ENCODE data around the gene MFF. TPM values are rescaled to one million over a fixed set of nuclear protein-coding genes. Genes with fewer than 3 reads are reported as not detected.
"Not testable (repeated sequence)": the region's sequence is repeated elsewhere in the genome, so short reads cannot be mapped to it uniquely, and the experiment has no call there.

The MFF gene
- total RNA-seq, 1 donor from 2014 or later = 103 TPM

DNA sequence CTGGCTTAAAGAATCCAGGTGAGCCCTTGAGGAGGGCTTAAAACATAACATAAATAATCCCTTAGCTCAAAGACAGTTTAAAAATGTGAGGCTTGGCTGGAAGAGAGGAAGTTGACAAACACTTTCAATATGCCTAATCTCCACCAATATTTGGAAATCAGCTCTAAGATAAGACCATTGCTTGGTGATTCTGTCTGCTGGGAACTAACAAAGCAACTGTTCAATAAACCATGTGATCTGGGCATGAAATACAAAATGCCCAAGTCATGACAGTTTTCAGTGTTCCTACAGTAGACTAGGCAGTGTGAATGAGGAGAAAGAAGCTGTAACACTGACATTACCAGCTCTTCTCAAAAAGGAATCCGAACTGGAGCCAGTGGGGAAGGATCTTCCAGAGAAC, 10.7 kb downstream of the MFF start:
- no peak for DNase-seq (ENCODE audit: low read depth)

DNA sequence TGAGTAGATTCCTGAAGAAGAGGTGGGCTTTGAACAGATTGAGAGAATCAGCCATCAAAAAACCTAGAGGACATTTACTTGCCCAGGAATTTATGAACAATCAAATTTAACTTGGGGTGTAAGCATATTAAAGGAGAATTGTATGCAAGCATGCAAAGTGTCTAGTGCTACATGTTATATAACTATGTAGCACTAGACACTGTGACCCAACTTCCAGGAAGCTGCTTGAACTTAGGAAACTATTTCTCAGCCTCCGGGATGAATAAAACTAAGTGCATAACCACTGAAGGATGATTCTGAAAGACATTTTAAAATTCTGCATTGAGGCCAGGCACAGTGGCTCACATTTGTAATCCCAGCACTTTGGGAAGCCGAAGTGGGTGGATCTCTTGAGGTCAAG, 12.4 kb downstream of the MFF start:
- no peak for DNase-seq (ENCODE audit: low read depth)

DNA sequence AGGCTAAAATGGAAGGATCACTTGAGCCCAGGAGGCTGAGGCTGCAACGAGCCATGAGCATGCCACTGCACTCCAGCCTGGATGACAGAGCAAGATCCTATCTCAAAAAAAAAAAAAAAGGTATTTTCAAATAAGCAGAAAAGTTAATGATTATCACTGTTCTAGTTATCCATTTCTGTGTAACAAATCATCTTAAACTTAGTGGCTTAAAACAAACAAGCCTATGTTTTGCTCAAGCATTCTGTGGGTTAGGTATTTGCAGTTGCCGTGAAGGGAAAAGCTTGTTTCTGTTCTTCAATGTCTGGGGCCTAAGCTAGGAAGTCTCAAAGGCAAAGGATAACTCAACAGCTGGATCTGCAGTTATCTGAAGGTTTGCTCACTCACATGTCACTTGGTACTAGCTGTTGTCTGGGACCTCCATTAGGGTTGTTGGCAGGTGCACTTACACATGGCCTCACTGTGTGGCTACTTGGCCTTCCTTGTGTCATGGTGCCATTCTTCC, 14.1 kb downstream of the MFF start:
- DNase-seq (ENCODE audit: low read depth) = no peak

DNA sequence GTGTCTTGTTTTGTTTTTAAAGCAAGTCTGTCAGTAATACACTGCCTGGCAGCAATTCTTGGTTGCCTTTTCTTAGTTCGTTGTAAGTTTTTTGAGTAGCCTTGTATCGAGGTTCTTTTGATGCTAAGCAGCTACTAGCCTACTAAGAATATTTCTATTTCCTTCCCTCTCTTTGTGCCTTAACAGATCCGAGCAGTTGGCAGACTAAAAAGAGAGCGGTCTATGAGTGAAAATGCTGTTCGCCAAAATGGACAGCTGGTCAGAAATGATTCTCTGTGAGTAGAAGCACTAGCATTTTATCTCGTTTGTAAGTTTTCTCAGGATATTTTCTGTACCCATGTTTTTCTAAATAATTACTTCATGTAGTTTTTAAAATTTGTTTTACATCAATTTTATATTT, 15.1 kb downstream of the MFF start:
- DNase-seq (ENCODE audit: low read depth) = no peak

DNA sequence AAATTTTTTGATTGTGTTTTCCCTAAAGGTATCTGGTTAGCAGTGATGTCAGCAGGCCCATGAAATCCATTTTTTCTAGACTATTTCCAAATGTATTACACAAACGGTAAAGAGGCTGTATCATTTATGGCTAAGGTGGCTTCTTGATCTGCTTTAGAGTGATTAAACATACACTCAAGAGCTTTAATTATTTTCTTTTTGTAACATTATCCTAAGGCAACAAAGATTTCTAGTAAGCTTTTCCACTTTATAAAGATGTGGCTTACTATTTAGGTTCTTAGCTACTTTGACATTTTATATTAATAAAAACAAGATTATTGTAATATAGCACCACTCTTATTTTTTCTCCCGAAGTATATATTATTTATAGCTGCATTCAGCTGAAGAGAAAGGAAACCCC, 16.5 kb downstream of the MFF start:
- DNase-seq (ENCODE audit: low read depth) = no peak

DNA sequence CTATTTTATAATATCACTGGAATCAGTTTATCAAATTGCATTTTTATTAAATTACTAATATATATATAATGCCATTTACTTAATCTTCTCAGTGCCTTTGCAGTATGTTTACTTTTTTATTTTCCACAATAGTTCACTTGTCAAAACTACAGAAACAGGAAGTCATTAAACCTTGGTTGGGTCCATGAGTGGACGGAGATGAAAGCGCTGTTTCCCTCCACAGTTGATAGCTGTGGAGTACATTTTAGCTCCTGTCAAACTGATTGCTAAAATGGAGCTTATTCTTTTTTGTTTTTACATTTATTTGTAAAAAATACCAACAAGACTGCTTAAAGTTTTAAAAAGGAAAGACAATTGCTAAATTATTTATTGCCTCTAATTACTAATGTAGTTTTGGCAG, 19.2 kb downstream of the MFF start:
- DNase-seq (ENCODE audit: low read depth) = no peak

DNA sequence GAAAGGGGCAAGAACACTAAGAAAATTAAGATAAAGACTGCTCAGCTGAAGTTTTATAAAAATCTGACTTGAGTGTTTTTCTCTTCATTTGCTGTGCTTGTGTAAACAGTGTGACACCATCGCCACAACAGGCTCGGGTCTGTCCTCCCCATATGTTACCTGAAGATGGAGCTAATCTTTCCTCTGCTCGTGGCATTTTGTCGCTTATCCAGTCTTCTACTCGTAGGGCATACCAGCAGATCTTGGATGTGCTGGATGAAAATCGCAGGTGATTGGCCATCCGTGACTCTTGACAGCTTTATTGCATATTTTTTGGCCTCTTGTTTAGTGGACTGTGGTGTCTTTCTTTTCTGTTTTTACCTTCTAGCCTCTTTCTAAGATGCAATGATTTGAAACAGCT, 22.1 kb downstream of the MFF start:
- DNase-seq (ENCODE audit: low read depth) = no peak

DNA sequence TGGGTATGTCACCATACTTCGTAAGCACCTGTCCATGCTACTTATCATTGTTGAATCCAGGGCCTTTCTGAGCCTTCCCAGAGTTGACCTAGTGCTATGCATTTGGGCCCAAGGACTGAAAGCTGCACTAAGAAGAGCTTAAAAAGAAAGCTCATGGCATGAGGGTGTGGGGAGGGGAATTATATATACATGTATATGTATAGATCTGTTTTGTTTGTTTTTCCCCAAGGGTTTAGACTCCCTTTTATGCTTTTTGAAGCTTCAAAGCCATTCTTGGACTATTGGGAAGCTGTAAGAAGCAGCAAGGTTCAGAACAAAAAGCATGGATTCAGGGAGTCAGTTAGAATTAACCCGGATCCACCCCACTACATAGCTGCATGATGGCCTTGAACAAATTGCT, 23.3 kb downstream of the MFF start:
- no peak for DNase-seq (ENCODE audit: low read depth)

DNA sequence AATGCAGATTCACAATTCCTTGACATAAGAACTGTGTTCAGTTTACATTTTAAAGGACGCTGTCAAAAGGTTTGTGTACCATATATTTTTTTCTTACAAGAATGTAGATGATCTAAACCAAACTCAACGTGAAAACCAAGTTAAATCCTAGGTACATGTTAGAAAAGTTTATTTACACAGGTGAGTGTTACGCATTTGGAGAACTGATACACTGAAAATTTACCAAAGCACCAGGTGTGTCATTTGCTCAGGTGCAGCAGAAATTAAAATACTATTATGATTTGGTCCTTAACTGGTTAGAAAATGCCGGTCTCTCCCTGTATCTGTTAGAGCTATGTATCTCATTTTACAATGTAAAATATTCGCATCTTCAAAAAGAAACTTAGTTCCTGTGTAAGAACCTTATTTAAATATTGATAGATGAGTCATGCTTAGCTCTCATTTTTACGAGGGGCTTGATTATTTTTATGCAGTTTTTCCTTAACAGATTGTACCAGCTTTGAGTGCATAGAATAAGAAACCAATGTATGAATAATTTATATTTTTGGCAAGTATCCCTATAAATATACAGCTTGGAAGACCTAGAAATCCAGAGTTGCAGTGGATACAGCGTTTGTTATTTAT, 25.1 kb downstream of the MFF start:
- no peak for DNase-seq (ENCODE audit: low read depth)

DNA sequence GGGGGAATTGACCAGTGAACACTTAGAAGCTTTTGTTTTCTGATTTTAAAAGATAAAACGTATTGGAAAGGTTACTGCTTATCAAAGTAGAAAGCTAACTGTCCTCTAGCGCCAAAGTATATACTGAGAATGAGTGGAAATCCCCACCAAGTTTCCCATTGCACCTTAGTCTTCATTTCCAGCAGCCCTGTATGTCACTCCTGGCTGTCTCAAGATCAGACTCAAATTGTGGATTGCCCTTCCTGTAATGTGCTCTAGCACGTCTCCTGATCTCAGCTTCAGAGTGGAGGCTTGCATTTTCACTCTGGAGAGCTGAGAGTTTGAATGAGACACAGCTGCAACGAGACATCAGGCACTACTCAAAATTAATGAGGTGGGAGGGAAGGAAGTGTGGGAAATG, 26.6 kb downstream of the MFF start:
- no peak for DNase-seq (ENCODE audit: low read depth)

DNA sequence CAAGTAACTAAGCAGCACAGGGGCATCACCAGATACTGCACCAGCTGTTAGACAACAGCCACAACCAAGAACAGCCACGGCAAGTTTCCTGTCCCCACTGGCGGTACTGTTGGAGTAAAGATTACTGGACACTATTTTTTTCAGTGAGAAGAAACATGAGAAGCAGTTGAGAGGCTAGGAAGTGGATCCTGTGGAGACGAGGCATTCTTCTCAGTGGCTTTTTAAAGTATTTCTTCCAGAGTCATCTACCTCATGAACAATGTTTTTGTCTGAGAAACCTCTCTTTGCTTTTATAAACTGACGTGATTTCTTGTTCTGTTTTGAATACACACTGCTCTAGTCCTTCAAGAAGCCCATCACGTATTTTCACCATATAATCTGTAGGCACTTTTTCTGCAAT, 35.3 kb downstream of the MFF start:
- DNase-seq (ENCODE audit: low read depth) = peak; percentile 50

DNA sequence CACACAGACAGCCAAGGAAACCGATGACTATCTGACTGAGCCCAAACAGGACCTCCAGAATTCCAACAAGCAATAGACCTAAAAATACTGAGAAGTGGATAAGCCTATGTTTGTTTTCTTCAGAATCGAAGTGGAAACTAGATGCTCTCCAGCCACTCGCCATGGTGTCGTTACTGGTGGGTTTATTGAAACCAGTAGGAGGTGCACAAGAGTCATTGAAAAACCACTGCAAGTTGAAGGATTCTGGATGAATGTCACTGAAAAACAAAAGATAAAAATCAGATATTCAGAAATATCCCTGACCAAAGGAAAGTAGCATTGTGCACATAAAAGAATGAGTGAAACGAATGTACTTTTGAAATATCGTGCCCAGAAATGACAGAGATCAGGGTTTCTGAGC, 38.7 kb downstream of the MFF start:
- no peak for DNase-seq (ENCODE audit: low read depth)

DNA sequence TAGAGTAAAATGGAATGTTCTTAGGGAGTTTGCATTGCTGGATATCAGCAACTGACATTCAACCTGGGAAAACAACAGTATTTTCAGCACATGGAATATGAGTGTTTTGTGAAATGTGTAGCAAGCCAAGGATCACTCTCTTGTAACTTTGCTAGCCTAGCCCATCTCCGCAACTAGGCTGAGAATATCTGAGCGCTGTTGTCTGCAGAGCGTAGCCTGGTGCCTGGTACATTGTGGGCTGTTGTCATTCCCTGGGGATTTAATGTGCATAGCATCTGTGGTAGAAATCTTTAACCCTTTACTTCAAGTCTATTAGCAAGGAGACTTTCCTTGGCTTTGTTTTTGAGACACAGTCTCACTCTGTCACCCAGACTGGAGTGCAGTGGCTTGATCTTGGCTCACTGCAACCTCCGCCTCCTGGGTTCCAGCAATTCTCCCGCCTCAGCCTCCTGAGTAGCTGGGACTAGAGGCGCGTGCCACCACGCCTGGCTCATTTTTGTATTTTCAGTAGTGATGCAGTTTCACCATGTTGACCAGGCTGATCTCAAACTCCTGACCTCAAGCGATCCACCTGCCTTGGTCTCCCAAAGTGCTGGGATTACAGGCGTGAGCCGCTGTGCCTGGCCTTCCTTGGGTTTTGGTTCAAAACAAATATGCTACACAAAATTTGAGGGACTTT, 39.7 kb downstream of the MFF start:
- not testable (repeated sequence) for DNase-seq (ENCODE audit: low read depth)

DNA sequence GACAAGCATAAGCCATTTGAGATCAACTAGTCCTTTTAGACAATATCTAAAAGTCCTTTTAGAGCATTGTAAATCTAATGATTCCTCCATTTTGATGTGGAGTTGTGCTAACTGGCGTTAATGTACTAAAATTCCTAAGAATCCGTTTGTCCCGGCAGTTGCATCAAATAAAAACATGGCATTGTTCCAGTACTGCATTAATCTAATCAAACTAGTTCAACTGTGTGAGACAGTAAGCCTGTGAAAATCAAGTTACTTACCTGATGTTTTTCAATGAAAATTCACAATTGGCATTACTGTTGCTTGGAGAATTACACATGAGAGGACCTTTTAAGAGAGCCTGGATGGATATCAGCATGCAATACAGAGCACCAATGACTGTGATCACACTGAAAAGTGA, 40.8 kb downstream of the MFF start:
- no peak for DNase-seq (ENCODE audit: low read depth)

DNA sequence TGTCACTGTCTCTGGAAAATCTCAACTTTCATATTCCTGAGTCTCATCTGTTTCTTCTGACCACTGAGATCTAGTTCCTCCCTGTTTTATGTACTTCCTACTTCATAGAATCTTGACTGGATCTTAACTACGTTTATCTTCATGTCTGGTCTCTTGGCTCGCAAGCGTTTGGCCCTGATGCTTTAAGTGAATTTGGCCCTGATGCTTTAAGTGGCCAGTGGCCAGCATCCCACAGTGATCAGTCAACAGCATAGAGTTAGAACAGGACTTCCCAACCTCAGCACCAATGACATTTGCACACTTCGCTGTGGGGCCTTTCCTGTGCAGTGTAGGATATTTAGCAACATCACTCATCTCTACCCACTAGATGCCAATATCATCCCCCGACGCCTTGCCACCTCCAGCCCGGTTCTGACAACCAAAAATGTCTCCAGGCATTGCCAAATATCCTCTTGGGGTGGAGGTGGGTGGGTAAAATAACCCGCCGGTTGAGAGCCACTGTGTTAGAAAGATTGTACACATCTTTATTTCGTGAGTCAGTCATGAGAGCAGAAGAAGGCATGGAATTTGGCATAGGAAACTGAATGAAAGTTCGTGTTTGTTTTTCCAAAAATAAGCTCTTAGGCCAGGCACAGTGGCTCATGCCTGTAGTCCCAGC, 41.8 kb downstream of the MFF start:
- DNase-seq (ENCODE audit: low read depth) = peak; percentile 21

DNA sequence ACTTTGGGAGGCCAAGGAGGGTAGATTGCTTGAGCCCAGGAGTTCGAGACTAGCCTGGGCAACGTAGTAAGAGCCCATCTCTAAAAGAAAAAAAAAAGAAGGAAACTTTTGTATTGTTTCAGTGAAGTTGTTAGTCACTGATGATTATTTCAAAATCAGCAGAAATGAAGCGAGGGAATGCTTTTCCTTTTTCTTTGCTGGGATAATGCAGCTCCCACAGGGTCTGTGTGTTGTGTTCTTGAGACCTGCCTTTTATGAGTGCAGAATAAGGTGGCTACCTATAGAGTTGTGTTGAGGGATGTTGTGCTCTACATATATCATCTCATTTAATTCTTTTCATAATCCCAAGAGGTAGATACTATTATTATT, 42.4 kb downstream of the MFF start:
- DNase-seq (ENCODE audit: low read depth) = no peak

DNA sequence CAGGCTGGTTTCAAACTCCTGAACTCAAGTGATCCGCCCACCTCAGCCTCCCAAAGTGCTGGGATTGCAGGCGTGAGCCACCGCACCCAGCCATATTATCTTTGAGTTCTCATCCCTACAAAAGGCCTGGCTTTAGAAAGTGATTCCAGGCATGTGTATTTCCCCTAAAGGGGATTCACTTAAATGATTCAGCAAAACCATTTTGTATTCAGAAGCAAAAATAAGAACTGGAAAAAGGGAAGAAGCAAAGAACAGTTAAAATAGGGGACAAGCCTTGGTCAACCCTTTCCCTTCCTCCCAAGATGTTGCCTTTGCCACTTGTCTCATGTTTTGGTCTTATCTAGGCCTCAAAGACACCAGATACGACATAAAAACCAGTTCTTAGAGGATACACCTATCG, 43.5 kb downstream of the MFF start:
- DNase-seq (ENCODE audit: low read depth) = no peak

DNA sequence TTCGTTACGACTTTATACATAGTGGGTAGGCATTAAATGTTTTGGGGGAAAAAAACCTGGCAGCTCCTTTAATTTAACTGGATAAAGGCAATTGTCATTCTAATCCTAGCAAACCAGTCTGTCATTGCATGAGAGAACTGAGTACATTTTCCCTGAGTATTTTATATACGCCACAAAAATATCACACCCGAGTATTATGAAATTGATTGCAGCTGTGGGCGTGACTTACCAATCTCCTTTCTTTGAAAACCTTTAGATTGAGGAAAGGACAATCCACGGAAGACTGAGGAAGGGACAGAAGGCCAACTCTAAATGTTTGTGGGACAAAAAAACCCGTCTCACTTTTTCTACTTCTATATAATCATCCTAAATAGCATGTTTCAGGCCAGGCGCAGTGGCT, 45.0 kb downstream of the MFF start:
- no peak for DNase-seq (ENCODE audit: low read depth)

DNA sequence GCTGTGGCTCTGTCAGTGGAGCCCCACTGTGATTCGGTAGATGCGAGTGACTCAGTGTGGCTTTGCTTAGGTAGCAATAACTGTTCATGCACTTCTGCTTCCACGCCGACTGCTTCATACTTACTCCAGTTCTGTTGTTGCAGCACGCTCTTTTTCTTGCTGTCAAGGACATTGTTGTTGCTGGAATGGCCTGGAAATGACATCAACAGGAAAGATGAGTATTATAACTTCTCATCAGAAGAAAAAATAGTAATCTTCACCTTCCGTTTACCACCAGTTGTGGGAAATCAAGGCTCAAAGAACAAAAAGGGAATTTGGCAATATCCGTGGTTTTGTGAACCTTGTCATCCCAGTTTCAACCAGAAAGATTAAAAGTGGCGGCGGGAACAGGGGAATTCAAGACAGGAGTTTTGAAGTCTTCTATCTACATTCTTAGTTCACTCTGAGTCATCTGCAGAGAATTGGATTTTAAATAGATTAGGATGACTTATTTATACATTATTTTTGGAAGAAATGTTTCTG, 45.8 kb downstream of the MFF start:
- no peak for DNase-seq (ENCODE audit: low read depth)

DNA sequence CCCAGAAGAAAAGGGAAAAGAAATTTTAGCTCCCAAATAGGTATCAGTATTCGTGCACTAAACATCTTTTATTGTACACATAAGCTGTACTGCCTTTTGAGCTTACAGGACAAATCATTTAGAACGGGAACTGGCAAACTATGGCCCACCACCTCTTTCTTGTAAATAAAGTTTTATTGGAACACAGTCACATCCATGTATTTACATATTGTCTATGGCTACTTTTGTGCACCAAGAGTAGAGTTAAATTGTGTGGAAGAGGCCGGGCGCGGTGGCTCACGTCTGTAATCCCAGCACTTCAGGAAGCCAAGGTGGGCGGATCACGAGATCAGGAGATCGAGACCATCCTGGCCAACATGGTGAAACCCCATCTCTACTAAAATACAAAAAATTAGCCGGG, 48.3 kb downstream of the MFF start:
- DNase-seq (ENCODE audit: low read depth) = no peak

DNA sequence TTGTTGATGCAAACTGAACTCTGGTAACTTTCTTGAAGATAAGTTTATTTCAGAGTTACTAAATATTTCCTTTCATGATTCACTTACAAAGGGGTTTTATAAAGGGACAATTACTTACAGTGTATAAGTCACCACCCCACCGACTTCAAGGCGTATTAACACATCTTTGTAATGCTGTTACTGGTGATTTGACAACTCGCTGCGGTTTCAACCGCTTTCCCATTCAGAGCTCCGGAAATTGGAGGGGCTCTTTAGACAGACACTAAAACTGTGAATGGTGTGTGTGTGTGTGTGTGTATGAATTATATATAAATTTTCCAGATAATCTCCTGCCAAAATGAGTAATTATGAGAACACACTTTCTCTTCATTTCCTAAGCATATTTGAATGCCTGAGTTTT, 49.1 kb downstream of the MFF start:
- DNase-seq (ENCODE audit: low read depth) = no peak

DNA sequence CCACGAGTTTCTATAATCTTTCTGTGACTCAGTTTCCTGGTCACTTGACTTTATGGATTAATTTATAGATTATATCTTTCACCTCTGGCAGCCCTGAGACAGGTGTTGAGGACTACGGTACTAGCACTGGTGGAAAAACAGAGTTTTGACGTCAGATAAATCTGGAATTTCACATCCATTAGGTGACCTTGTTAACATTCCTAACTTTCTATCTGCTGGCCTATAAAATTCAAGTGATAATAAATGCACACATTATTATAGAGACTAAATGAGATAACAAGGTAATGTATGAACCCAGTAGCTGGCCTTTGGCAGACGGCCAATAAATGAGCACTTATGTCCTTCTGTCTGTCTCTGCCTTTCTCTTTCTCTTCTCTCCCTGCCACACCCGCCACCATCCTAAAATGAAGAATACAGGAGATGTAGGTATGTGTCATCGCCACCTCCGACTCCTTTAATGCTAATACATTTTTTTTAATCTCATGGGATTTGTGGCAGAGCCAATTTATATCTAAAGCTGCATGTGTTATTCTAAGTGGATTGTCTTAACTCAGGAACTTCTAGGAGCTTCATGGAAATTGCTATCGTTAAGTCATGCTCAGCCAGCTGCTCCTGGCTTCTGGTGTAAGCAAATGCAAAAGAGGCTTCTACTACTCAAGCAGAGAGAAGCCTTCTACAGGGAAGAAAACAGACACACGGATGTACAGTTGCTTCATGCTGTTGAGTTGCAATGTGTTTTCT, 51.8 kb downstream of the MFF start:
- peak; percentile 26 for DNase-seq (ENCODE audit: low read depth)
